ENCODE data around the gene ANKS1A.

The ANKS1A gene

GRCh38 chr6:35007016-35007415, 118.0 kb downstream of the ANKS1A start:
- no peak for TF ChIP-seq CTCF (IDR thresholded peaks at IDR 0.05; ENCODE audit: insufficient read depth, missing control alignments)
- no peak for FAIRE-seq
- DNase-seq (ENCODE audit: insufficient read length, low spot score), result no peak

GRCh38 chr6:35008858-35009257, 119.8 kb downstream of the ANKS1A start:
- no peak for TF ChIP-seq CTCF (IDR thresholded peaks at IDR 0.05; ENCODE audit: insufficient read depth, missing control alignments)
- FAIRE-seq, result no peak
- DNase-seq (ENCODE audit: insufficient read length, low spot score), result no peak

GRCh38 chr6:35011096-35012041, 122.3 kb downstream of the ANKS1A start:
- FAIRE-seq (no peak), DNase-seq (ENCODE audit: insufficient read length, low spot score) (no peak)
- TF ChIP-seq CTCF (IDR thresholded peaks at IDR 0.05; ENCODE audit: insufficient read depth, missing control alignments), result no peak

- DNase-seq (ENCODE audit: insufficient read length, low spot score) (no peak), FAIRE-seq (no peak)
- no peak for TF ChIP-seq CTCF (IDR thresholded peaks at IDR 0.05; ENCODE audit: insufficient read depth, missing control alignments)
Observed at GRCh38 chr6:35013701-35014100, 124.6 kb downstream of the ANKS1A start.

- FAIRE-seq, result no peak
- DNase-seq (ENCODE audit: insufficient read length, low spot score), result no peak
- TF ChIP-seq CTCF (IDR thresholded peaks at IDR 0.05; ENCODE audit: insufficient read depth, missing control alignments), result no peak
Observed at GRCh38 chr6:35014341-35014740, 125.3 kb downstream of the ANKS1A start.

GRCh38 chr6:35014786-35015185, 125.7 kb downstream of the ANKS1A start:
- no peak for DNase-seq (ENCODE audit: insufficient read length, low spot score)
- no peak for FAIRE-seq
- TF ChIP-seq CTCF (IDR thresholded peaks at IDR 0.05; ENCODE audit: insufficient read depth, missing control alignments), result no peak

GRCh38 chr6:35015476-35015875, 126.4 kb downstream of the ANKS1A start:
- no peak for FAIRE-seq
- TF ChIP-seq CTCF (IDR thresholded peaks at IDR 0.05; ENCODE audit: insufficient read depth, missing control alignments), result no peak
- DNase-seq (ENCODE audit: insufficient read length, low spot score), result no peak
